CD4-positive, alpha-beta memory T cell (primary cell): Measurements from ENCODE around the gene CDHR1. TPM values are rescaled to one million over a fixed set of nuclear protein-coding genes. Genes with fewer than 3 reads are reported as not detected.

ENCODE experiments used
- CTCF ChIA-PET: fragments of 350-600 bp; sonication (Branson Sonifier 250); formaldehyde crosslinking; loops from one replicate; lab custom pipeline; 2021; ENCODE audit warnings: inconsistent platforms; ENCODE audit not compliant: partially characterized antibody; lab: Charles Lee
- POLR2A ChIA-PET: fragments of 350-600 bp; sonication (Branson Sonifier 250); formaldehyde crosslinking; loops from one replicate; lab custom pipeline; 2021; ENCODE audit not compliant: partially characterized antibody; lab: Charles Lee
- DNase-seq, 5 donors: peaks; one replicate each; pipeline versions ENCODE4 v3.0.0 to v3.0.0-alpha.2; 2020 to 2022; ENCODE audit warnings: mixed read lengths in 1 of 5
- H3K27ac ChIP-seq: one replicate; pipeline ENCODE4 v1.7.0; 2013; ENCODE audit warnings: low read depth, low read length
- H3K27me3 ChIP-seq: 2 replicates; pipeline ENCODE4 v1.7.0; 2013; ENCODE audit warnings: mild to moderate bottlenecking, low read length, moderate library complexity; ENCODE audit not compliant: insufficient read depth
- H3K36me3 ChIP-seq: 2 replicates; pipeline ENCODE4 v1.7.0; 2013; ENCODE audit warnings: mild to moderate bottlenecking, low read length, moderate library complexity; ENCODE audit not compliant: insufficient read depth
- H3K4me1 ChIP-seq: 2 replicates; pipeline ENCODE4 v1.7.0; 2013; ENCODE audit warnings: mild to moderate bottlenecking, low read length, moderate library complexity; ENCODE audit not compliant: insufficient read depth
- H3K4me3 ChIP-seq, 2 donors: one replicate each; pipeline ENCODE4 v1.7.0; 2013; ENCODE audit warnings: low read length in 2 of 2, mild to moderate bottlenecking in 1 of 2
- H3K9me3 ChIP-seq, 2 donors: one replicate each; pipeline ENCODE4 v1.7.0; 2013; ENCODE audit warnings: low read length in 2 of 2, control low read depth in 1 of 2; ENCODE audit not compliant: control insufficient read depth in 1 of 2
- H3K27ac Mint-ChIP-seq, 7 donors: one replicate each; pipeline ENCODE4 v1.8.0; 2020 to 2021; ENCODE audit warnings: mixed read lengths in 7 of 7, mild to moderate bottlenecking in 6 of 7, inconsistent platforms in 3 of 7, moderate library complexity in 3 of 7
- H3K27me3 Mint-ChIP-seq, 2 donors: one replicate each; pipeline ENCODE4 v1.8.0; 2020 to 2021; ENCODE audit warnings: mixed read lengths in 2 of 2
- H3K36me3 Mint-ChIP-seq, 2 donors: one replicate each; pipeline ENCODE4 v1.8.0; 2020 to 2021; ENCODE audit warnings: mixed read lengths in 2 of 2, inconsistent platforms in 1 of 2, mild to moderate bottlenecking in 1 of 2
- H3K4me1 Mint-ChIP-seq, 4 donors: one replicate each; pipeline ENCODE4 v1.8.0; 2020 to 2021; ENCODE audit warnings: mixed read lengths in 4 of 4, mild to moderate bottlenecking in 1 of 4
- H3K4me3 Mint-ChIP-seq, 8 donors: one replicate each; pipeline ENCODE4 v1.8.0; 2020 to 2021; ENCODE audit warnings: mixed read lengths in 8 of 8, mild to moderate bottlenecking in 7 of 8, moderate library complexity in 6 of 8, inconsistent platforms in 3 of 8
- H3K9me3 Mint-ChIP-seq, 8 donors: one replicate each; pipeline ENCODE4 v1.8.0; 2020 to 2021; ENCODE audit warnings: mixed read lengths in 8 of 8, mild to moderate bottlenecking in 5 of 8, inconsistent platforms in 3 of 8, moderate library complexity in 1 of 8
- intact Hi-C: fragments of 100-400 bp; cut with micrococcal nuclease; formaldehyde crosslinking; loops from one replicate; pipeline ENCODE4 v1.15.1; 2023
- polyA plus RNA-seq, 2 donors: library from polyadenylated mRNA; unstranded; fragments of 300-500 nt; fragmentation: Illumina TruSeq; gene quantifications; one replicate each; pipeline ENCODE4 v1.2.3, GENCODE V29; 2021
- total RNA-seq, 2 experiments: library from RNA; stranded (reverse); gene quantifications; one replicate each; pipeline ENCODE4 v1.2.3, GENCODE V29; 2021

Gene CDHR1
- total and polyA plus RNA-seq, 4 experiments from 2014 or later = 0.12 to 0.17 TPM; not detected in 2

- H3K4me1 ChIP-seq = peaks cover 24% of the 10 kb centered on the region
- ChIA-PET CTCF (interaction anchor here (1.4 to 1.5 kb wide), 2 partner anchors 43 to 346 kb away, joined by 4 read pairs; no protein-coding TSS in a partner anchor), POLR2A (interaction anchor here (0.9 to 1.4 kb wide), 2 partner anchors 14 to 43 kb away, joined by 3 read pairs; no protein-coding TSS in a partner anchor)
- no peak overlapping the region for H3K27ac ChIP-seq
- H3K4me1 Mint-ChIP-seq = peaks cover 9 to 23% (median 12%) of the 10 kb centered on the region in 4 donors
- no peaks in the 10 kb centered on the region for H3K9me3 Mint-ChIP-seq
- H3K36me3 ChIP-seq = no peaks in the 10 kb centered on the region
- peak overlapping the region in 5 of 7 donors; percentile 20 to 67 (median 30) for H3K27ac Mint-ChIP-seq
- H3K27me3 ChIP-seq = peaks cover 10% of the 10 kb centered on the region
- no peaks in the 10 kb centered on the region for H3K36me3 Mint-ChIP-seq
- DNase-seq = peak; percentile 15 to 61 (median 43)
- H3K4me3 ChIP-seq = no peak overlapping the region
- peaks cover 9 to 12% of the 10 kb centered on the region in 2 donors for H3K27me3 Mint-ChIP-seq
- no peaks in the 10 kb centered on the region for H3K9me3 ChIP-seq
- intact Hi-C loops = loop anchor here (5.0 kb wide), 1 partner anchor 54 kb away; the partner anchor contains the start of gene GHITM
- peak overlapping the region in 3 of 8 donors; percentile 2 to 31 (median 7) for H3K4me3 Mint-ChIP-seq
These were observed 3.2 kb upstream of the CDHR1 start for GRCh38 chr10:84191106-84191505.

GRCh38 chr10:84193327-84193726 is 1.0 kb upstream of the CDHR1 start:
- ChIA-PET POLR2A (interaction anchor here (1.0 kb wide), 1 partner anchor 16 kb away, joined by 5 read pairs; no protein-coding TSS in a partner anchor), CTCF (interaction anchor here (0.8 to 1.3 kb wide), 2 partner anchors 14 to 46 kb away, joined by 3 read pairs; no protein-coding TSS in a partner anchor)
- Histone ChIP-seq H3K4me1 (peaks cover 24% of the 10 kb centered on the region), H3K9me3 (no peaks in the 10 kb centered on the region), H3K27me3 (peaks cover 13% of the 10 kb centered on the region), H3K27ac (no peak overlapping the region), H3K36me3 (no peaks in the 10 kb centered on the region), H3K4me3 (no peak overlapping the region)
- peak overlapping the region in 3 of 8 donors; percentile 29 to 68 (median 58) for H3K4me3 Mint-ChIP-seq
- no peak overlapping the region for H3K27ac Mint-ChIP-seq
- H3K4me1 Mint-ChIP-seq = peaks cover 9 to 27% (median 12%) of the 10 kb centered on the region in 4 donors
- no peak for DNase-seq
- H3K27me3 Mint-ChIP-seq = peaks cover 19 to 23% of the 10 kb centered on the region in 2 donors
- H3K9me3 Mint-ChIP-seq = no peaks in the 10 kb centered on the region
- intact Hi-C loops = loop anchor here (5.0 kb wide), 1 partner anchor 56 kb away; the partner anchor contains the start of gene GHITM
- H3K36me3 Mint-ChIP-seq = no peaks in the 10 kb centered on the region

- Histone ChIP-seq H3K4me1 (peaks cover 24% of the 10 kb centered on the region), H3K4me3 (no peak overlapping the region), H3K27me3 (peaks cover 13% of the 10 kb centered on the region), H3K27ac (no peak overlapping the region), H3K36me3 (no peaks in the 10 kb centered on the region), H3K9me3 (no peaks in the 10 kb centered on the region)
- ChIA-PET CTCF (interaction anchor here (0.8 to 1.3 kb wide), 2 partner anchors 13 to 46 kb away, joined by 3 read pairs; no protein-coding TSS in a partner anchor), POLR2A (interaction anchor here (1.0 kb wide), 1 partner anchor 16 kb away, joined by 5 read pairs; no protein-coding TSS in a partner anchor)
- H3K4me1 Mint-ChIP-seq = peaks cover 9 to 27% (median 12%) of the 10 kb centered on the region in 4 donors
- H3K27me3 Mint-ChIP-seq = peaks cover 19 to 26% of the 10 kb centered on the region in 2 donors
- no peaks in the 10 kb centered on the region for H3K9me3 Mint-ChIP-seq
- H3K36me3 Mint-ChIP-seq = no peaks in the 10 kb centered on the region
- no peak overlapping the region for H3K27ac Mint-ChIP-seq
- peak overlapping the region in 7 of 8 donors; percentile 29 to 73 (median 57) for H3K4me3 Mint-ChIP-seq
- DNase-seq = no peak
- intact Hi-C loops = loop anchor here (5.0 kb wide), 1 partner anchor 57 kb away; the partner anchor contains the start of gene GHITM
These were observed 402 bp upstream of the CDHR1 start for GRCh38 chr10:84193846-84194423.

GRCh38 chr10:84195044-84195830 is 900 bp downstream of the CDHR1 start:
- no peaks in the 10 kb centered on the region for H3K9me3 Mint-ChIP-seq
- peaks cover 9 to 26% (median 12%) of the 10 kb centered on the region in 4 donors for H3K4me1 Mint-ChIP-seq
- H3K27me3 Mint-ChIP-seq = peaks cover 19 to 26% of the 10 kb centered on the region in 2 donors
- H3K27ac Mint-ChIP-seq = no peak overlapping the region
- CTCF ChIA-PET = no interaction called here
- peak overlapping the region; percentile 40 to 81 (median 59) for H3K4me3 Mint-ChIP-seq
- POLR2A ChIA-PET = no interaction called here
- H3K9me3 ChIP-seq = no peaks in the 10 kb centered on the region
- DNase-seq = no peak
- H3K27me3 ChIP-seq = peaks cover 13% of the 10 kb centered on the region
- intact Hi-C loops = no loop called here
- H3K4me1 ChIP-seq = peaks cover 24% of the 10 kb centered on the region
- no peaks in the 10 kb centered on the region for H3K36me3 ChIP-seq
- H3K27ac ChIP-seq = no peak overlapping the region
- peak overlapping the region in 1 of 2 donors; percentile 32 for H3K4me3 ChIP-seq
- no peaks in the 10 kb centered on the region for H3K36me3 Mint-ChIP-seq

GRCh38 chr10:84196083-84196482 is 1.7 kb downstream of the CDHR1 start:
- Mint-ChIP-seq H3K27ac (no peak overlapping the region), H3K9me3 (no peaks in the 10 kb centered on the region), H3K4me3 (peak overlapping the region in 2 of 8 donors; percentile 30 to 37), H3K27me3 (peaks cover 19 to 27% of the 10 kb centered on the region in 2 donors), H3K36me3 (no peaks in the 10 kb centered on the region), H3K4me1 (peaks cover 6 to 17% (median 9%) of the 10 kb centered on the region in 4 donors)
- DNase-seq = no peak
- POLR2A ChIA-PET = no interaction called here
- peaks cover 17% of the 10 kb centered on the region for H3K4me1 ChIP-seq
- peaks cover 13% of the 10 kb centered on the region for H3K27me3 ChIP-seq
- H3K27ac ChIP-seq = no peak overlapping the region
- no peaks in the 10 kb centered on the region for H3K36me3 ChIP-seq
- CTCF ChIA-PET = interaction anchor here (1.3 kb wide), 1 partner anchor 9 kb away, joined by 4 read pairs; no protein-coding TSS in a partner anchor
- H3K9me3 ChIP-seq = no peaks in the 10 kb centered on the region
- intact Hi-C loops = no loop called here
- H3K4me3 ChIP-seq = no peak overlapping the region

GRCh38 chr10:84196941-84197340 is 2.6 kb downstream of the CDHR1 start:
- H3K4me1 Mint-ChIP-seq = peaks cover 1 to 12% (median 4%) of the 10 kb centered on the region in 4 donors
- H3K27ac ChIP-seq = no peak overlapping the region
- no peak overlapping the region for H3K27ac Mint-ChIP-seq
- peaks cover 13% of the 10 kb centered on the region for H3K27me3 ChIP-seq
- no peak overlapping the region for H3K4me3 Mint-ChIP-seq
- CTCF ChIA-PET = interaction anchor here (1.3 kb wide), 1 partner anchor 8 kb away, joined by 4 read pairs; no protein-coding TSS in a partner anchor
- DNase-seq = no peak
- peaks cover 11% of the 10 kb centered on the region for H3K4me1 ChIP-seq
- no peaks in the 10 kb centered on the region for H3K36me3 Mint-ChIP-seq
- POLR2A ChIA-PET = no interaction called here
- no peaks in the 10 kb centered on the region for H3K9me3 Mint-ChIP-seq
- H3K36me3 ChIP-seq = no peaks in the 10 kb centered on the region
- intact Hi-C loops = no loop called here
- no peak overlapping the region for H3K4me3 ChIP-seq
- no peaks in the 10 kb centered on the region for H3K9me3 ChIP-seq
- H3K27me3 Mint-ChIP-seq = peaks cover 19 to 25% of the 10 kb centered on the region in 2 donors
